CD14-positive monocyte (primary cell): Measurements from ENCODE around the gene GAD1. TPM values are rescaled to one million over a fixed set of nuclear protein-coding genes. Genes with fewer than 3 reads are reported as not detected.

ENCODE experiments used
- DNase-seq, 3 donors: peaks; one replicate each; pipeline ENCODE4 v3.0.0-alpha.2; 2011 to 2022
- H2AFZ ChIP-seq: 2 replicates; pipeline ENCODE4 v1.6.0; 2012; ENCODE audit warnings: mild to moderate bottlenecking, low read depth, low read length, inconsistent platforms; ENCODE audit not compliant: insufficient read depth, poor library complexity, severe bottlenecking
- H3K27ac ChIP-seq, 2 donors: 1 replicate in 1 of 2; 2 replicates in 1 of 2; pipeline ENCODE4 v1.5.1; 2012 to 2013; ENCODE audit warnings: low read length in 2 of 2, control low read depth in 1 of 2, inconsistent platforms in 1 of 2, low read depth in 1 of 2, mild to moderate bottlenecking in 1 of 2
- H3K27me3 ChIP-seq, 2 donors: one replicate each; pipeline versions ENCODE4 v1.6.0 to v1.6.1; 2011 to 2013; ENCODE audit warnings: low read length in 2 of 2; ENCODE audit not compliant: control insufficient read depth in 2 of 2, insufficient read depth in 2 of 2
- H3K36me3 ChIP-seq, 2 donors: replicated peaks in 1 of 2; 1 replicate in 1 of 2; 2 replicates in 1 of 2; pipeline versions ENCODE4 v1.5.1 to v1.6.1; 2012 to 2013; ENCODE audit warnings: low read length in 2 of 2, control low read depth in 1 of 2, inconsistent platforms in 1 of 2, mild to moderate bottlenecking in 1 of 2; ENCODE audit not compliant: insufficient read depth in 2 of 2, control insufficient read depth in 1 of 2
- H3K4me1 ChIP-seq, 2 donors: 1 replicate in 1 of 2; 2 replicates in 1 of 2; pipeline versions ENCODE4 v1.5.1 to v1.6.1; 2012 to 2013; ENCODE audit warnings: low read length in 2 of 2, control low read depth in 1 of 2, inconsistent platforms in 1 of 2, mild to moderate bottlenecking in 1 of 2, moderate library complexity in 1 of 2; ENCODE audit not compliant: insufficient read depth in 2 of 2, control insufficient read depth in 1 of 2
- H3K4me2 ChIP-seq: replicated peaks from 2 replicates; pipeline ENCODE3; 2012; ENCODE audit warnings: low read length, moderate library complexity, mild to moderate bottlenecking; ENCODE audit not compliant: poor library complexity, severe bottlenecking; ENCODE audit errors: extremely low read depth
- H3K4me3 ChIP-seq, 3 experiments: fragments of 200-600 bp in 1 of 3; sonication (generic) in 1 of 3; replicated peaks in 1 of 3; 1 replicate in 2 of 3; 2 replicates in 1 of 3; pipeline ENCODE4 v1.5.1; 2011 to 2013; ENCODE audit warnings: low read length in 3 of 3, mild to moderate bottlenecking in 3 of 3, control low read depth in 2 of 3, low read depth in 2 of 3, inconsistent platforms in 1 of 3, moderate library complexity in 1 of 3
- H3K79me2 ChIP-seq: 2 replicates; pipeline ENCODE4 v1.6.0; 2012; ENCODE audit warnings: mild to moderate bottlenecking, control low read depth, inconsistent platforms, low read length, moderate library complexity; ENCODE audit not compliant: insufficient read depth
- H3K9ac ChIP-seq: 2 replicates; pipeline ENCODE4 v1.6.0; 2017; ENCODE audit warnings: low read length, mild to moderate bottlenecking; ENCODE audit not compliant: insufficient read depth, poor library complexity, severe bottlenecking
- H3K9me3 ChIP-seq, 2 donors: replicated peaks in 1 of 2; 1 replicate in 1 of 2; 2 replicates in 1 of 2; pipeline versions ENCODE4 v1.5.1 to v1.6.1; 2012 to 2013; ENCODE audit warnings: low read length in 2 of 2, control low read depth in 1 of 2; ENCODE audit not compliant: control insufficient read depth in 1 of 2, insufficient read depth in 1 of 2
- H4K20me1 ChIP-seq: 2 replicates; pipeline ENCODE4 v1.6.0; 2012; ENCODE audit warnings: mild to moderate bottlenecking, low read length, control low read depth, moderate library complexity; ENCODE audit not compliant: insufficient read depth
- H3K27ac Mint-ChIP-seq, 7 donors: one replicate each; pipeline ENCODE4 v1.8.0; 2020; ENCODE audit warnings: mild to moderate bottlenecking in 7 of 7, mixed read lengths in 7 of 7, moderate library complexity in 6 of 7, inconsistent platforms in 2 of 7
- H3K27me3 Mint-ChIP-seq, 3 donors: one replicate each; pipeline ENCODE4 v1.8.0; 2021 to 2022; ENCODE audit warnings: low read depth in 3 of 3, mild to moderate bottlenecking in 3 of 3, mixed read lengths in 3 of 3, moderate library complexity in 3 of 3, inconsistent platforms in 1 of 3
- H3K36me3 Mint-ChIP-seq, 2 donors: one replicate each; pipeline ENCODE4 v1.8.0; 2020; ENCODE audit warnings: mixed read lengths in 2 of 2, inconsistent platforms in 1 of 2, mild to moderate bottlenecking in 1 of 2
- H3K4me1 Mint-ChIP-seq: one replicate; pipeline ENCODE4 v1.8.0; 2020; ENCODE audit warnings: mild to moderate bottlenecking, mixed read lengths
- H3K4me3 Mint-ChIP-seq, 2 donors: one replicate each; pipeline ENCODE4 v1.8.0; 2020; ENCODE audit warnings: mild to moderate bottlenecking in 2 of 2, mixed read lengths in 2 of 2, moderate library complexity in 1 of 2
- H3K9me3 Mint-ChIP-seq, 7 donors: one replicate each; pipeline ENCODE4 v1.8.0; 2020 to 2022; ENCODE audit warnings: mixed read lengths in 7 of 7, mild to moderate bottlenecking in 6 of 7, moderate library complexity in 6 of 7, inconsistent platforms in 2 of 7
- WGBS: methylation state at CpG from one replicate; pipeline ENCODE4 v1.1.5; 2013; ENCODE audit warnings: missing lambda C conversion rate; ENCODE audit not compliant: insufficient coverage; 5-methylcytosine and 5-hydroxymethylcytosine counted together
- intact Hi-C, 2 donors: fragments of 100-400 bp; cut with micrococcal nuclease; formaldehyde crosslinking; loops; one replicate each; pipeline versions ENCODE4 v1.15.0 to v1.15.1; 2023
- polyA plus RNA-seq, 3 donors: library from polyadenylated mRNA; depleted of rRNA in 1 of 3; unstranded in 2 of 3; stranded (reverse) in 1 of 3; fragments of 300-500 nt in 2 of 3; fragments of >200 nt in 1 of 3; fragmentation: Illumina TruSeq in 2 of 3; gene quantifications; 1 replicate in 2 of 3; 2 replicates in 1 of 3; pipeline ENCODE4 v1.2.3, GENCODE V29; 2012 to 2021
- TF ChIP-seq, protein P1 (sequence below): fragments of 200-600 bp; IDR thresholded peaks from one replicate; pipeline ENCODE4 v1.8.0; 2022; ENCODE audit warnings: antibody characterized with exemption, mild to moderate bottlenecking

Gene GAD1
- polyA plus RNA-seq, 3 donors = 0.08 TPM; not detected in 2

DNA sequence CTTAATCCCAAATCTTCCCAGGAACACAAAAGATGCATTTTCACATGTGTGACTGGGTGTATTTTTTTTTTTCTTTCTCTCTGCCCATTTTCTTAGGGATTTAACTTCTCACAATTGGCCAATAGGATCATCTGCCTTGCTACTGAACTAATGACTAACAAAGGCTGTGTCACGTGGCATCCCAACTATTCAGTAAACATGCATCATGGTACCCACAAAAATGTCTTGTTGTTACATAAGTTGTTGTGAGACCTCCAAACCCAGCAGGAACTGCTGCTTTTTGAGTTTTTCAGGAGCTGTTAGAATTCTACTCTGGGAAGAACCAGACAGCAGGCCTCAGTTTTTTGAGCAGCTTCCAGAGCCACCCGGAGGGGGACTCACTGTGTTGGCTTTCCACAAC is 31.9 kb downstream of the GAD1 start:
- H3K9me3 Mint-ChIP-seq = no peaks in the 10 kb centered on the region
- no peaks in the 10 kb centered on the region for H4K20me1 ChIP-seq
- H3K9me3 ChIP-seq = no peaks in the 10 kb centered on the region
- WGBS = 100% methylated on average over 1 of the region's 2 CpGs
- H3K27me3 Mint-ChIP-seq = peaks cover 2% of the 10 kb centered on the region in 3 donors
- intact Hi-C loops = no loop called here
- H2AFZ ChIP-seq = no peak overlapping the region
- no peak for DNase-seq
- peaks cover 0 to 4% of the 10 kb centered on the region in 2 donors for H3K4me1 ChIP-seq
- H3K27me3 ChIP-seq = no peaks in the 10 kb centered on the region
- H3K4me3 Mint-ChIP-seq = no peak overlapping the region
- TF ChIP-seq, protein P1, sequence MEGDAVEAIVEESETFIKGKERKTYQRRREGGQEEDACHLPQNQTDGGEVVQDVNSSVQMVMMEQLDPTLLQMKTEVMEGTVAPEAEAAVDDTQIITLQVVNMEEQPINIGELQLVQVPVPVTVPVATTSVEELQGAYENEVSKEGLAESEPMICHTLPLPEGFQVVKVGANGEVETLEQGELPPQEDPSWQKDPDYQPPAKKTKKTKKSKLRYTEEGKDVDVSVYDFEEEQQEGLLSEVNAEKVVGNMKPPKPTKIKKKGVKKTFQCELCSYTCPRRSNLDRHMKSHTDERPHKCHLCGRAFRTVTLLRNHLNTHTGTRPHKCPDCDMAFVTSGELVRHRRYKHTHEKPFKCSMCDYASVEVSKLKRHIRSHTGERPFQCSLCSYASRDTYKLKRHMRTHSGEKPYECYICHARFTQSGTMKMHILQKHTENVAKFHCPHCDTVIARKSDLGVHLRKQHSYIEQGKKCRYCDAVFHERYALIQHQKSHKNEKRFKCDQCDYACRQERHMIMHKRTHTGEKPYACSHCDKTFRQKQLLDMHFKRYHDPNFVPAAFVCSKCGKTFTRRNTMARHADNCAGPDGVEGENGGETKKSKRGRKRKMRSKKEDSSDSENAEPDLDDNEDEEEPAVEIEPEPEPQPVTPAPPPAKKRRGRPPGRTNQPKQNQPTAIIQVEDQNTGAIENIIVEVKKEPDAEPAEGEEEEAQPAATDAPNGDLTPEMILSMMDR = no peak
- H3K27ac ChIP-seq = no peak overlapping the region
- H3K79me2 ChIP-seq = no peaks in the 10 kb centered on the region
- no peak overlapping the region for H3K4me3 ChIP-seq
- H3K9ac ChIP-seq = no peak overlapping the region
- no peak overlapping the region for H3K27ac Mint-ChIP-seq
- H3K4me2 ChIP-seq = no peak overlapping the region
- no peaks in the 10 kb centered on the region for H3K36me3 ChIP-seq
- peaks cover 5% of the 10 kb centered on the region for H3K4me1 Mint-ChIP-seq
- no peaks in the 10 kb centered on the region for H3K36me3 Mint-ChIP-seq

DNA sequence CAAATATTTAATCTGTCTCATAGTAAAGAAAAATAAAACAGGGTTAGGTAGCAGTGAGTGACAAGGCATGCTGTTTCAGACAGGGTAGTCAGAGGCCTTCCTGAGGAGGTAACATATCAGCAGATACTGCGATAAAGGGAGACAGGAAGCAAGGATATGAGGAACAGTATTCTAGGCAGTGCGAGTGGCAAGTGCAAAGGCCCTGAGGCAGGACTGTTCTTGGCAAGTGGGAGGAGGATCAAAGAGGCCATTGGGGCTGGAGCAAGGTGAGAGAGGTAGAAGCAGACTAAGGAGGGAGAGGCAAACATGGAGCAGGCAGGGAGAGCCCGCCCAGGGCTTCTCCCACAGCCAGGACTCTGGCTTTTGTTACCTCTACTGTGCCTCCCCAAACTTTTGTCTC is 33.6 kb downstream of the GAD1 start:
- DNase-seq = no peak
- Mint-ChIP-seq H3K4me3 (no peak overlapping the region), H3K27ac (peak overlapping the region in 1 of 7 donors; percentile 68), H3K27me3 (peaks cover 0 to 2% (median 2%) of the 10 kb centered on the region in 3 donors), H3K4me1 (no peaks in the 10 kb centered on the region), H3K9me3 (no peaks in the 10 kb centered on the region), H3K36me3 (no peaks in the 10 kb centered on the region)
- Histone ChIP-seq H3K4me1 (no peaks in the 10 kb centered on the region), H3K79me2 (no peaks in the 10 kb centered on the region), H3K27ac (no peak overlapping the region), H3K4me2 (no peak overlapping the region), H4K20me1 (no peaks in the 10 kb centered on the region), H3K36me3 (no peaks in the 10 kb centered on the region), H3K27me3 (no peaks in the 10 kb centered on the region), H3K4me3 (no peak overlapping the region), H3K9me3 (no peaks in the 10 kb centered on the region), H3K9ac (no peak overlapping the region), H2AFZ (no peak overlapping the region)
- 94% methylated on average over 3 of the region's 3 CpGs for WGBS
- intact Hi-C loops = no loop called here
- TF ChIP-seq, protein P1 = no peak
